ENCODE measurements around the gene MDM2. TPM values are rescaled to one million over a fixed set of nuclear protein-coding genes. Genes with fewer than 3 reads are reported as not detected.

Gene MDM2
- polyA plus RNA-seq, 1 of the 3 experiments (the other 2 are of a cell fraction): 21.5 TPM

- Histone ChIP-seq H3K4me1 (ENCODE audit: control insufficient read depth in 1 of 2, insufficient read depth in 2 of 2, low read depth in 1 of 2, low read length in 1 of 2) (no peaks in the 10 kb centered on the region), H3K27ac (ENCODE audit: low read depth in 2 of 2, low read length in 1 of 2) (peak overlapping the region in 1 of 2 experiments; percentile 65; a peak in 2 of 4 replicates), H3K79me2 (ENCODE audit: insufficient read depth) (peaks cover 78% of the 10 kb centered on the region), H3F3A (replicated peaks; ENCODE audit: insufficient read depth) (peaks cover 81% of the 10 kb centered on the region), H3K36me3 (replicated peaks in 1 of 2; ENCODE audit: control insufficient read depth in 1 of 2, insufficient read depth in 2 of 2, low read length in 1 of 2) (peaks cover 65 to 94% of the 10 kb centered on the region in 2 experiments), H3K9ac (no peak overlapping the region), H3K4me2 (no peak overlapping the region), H3K27me3 (ENCODE audit: insufficient read depth) (no peaks in the 10 kb centered on the region), H2AFZ (ENCODE audit: low read depth) (no peak overlapping the region), H3K9me3 (no peaks in the 10 kb centered on the region), H3K4me3 (ENCODE audit: low read depth in 2 of 2, low read length in 1 of 2) (no peak overlapping the region), H3K9me2 (no peaks in the 10 kb centered on the region), H4K20me1 (ENCODE audit: insufficient read depth) (peaks cover 96% of the 10 kb centered on the region)
- no peak for TF ChIP-seq USF1 (IDR thresholded peaks at IDR 0.05; ENCODE audit: borderline replicate concordance, low read depth)
- no peak for TF ChIP-seq MAX (IDR thresholded peaks at IDR 0.05; ENCODE audit: low read depth)
- TF ChIP-seq TEAD4 (IDR thresholded peaks at IDR 0.05; ENCODE audit: borderline replicate concordance, insufficient read depth): no peak
- no peak for TF ChIP-seq MXI1 (IDR thresholded peaks at IDR 0.05; ENCODE audit: low read depth, low read length)
- no peak for TF ChIP-seq NRF1 (IDR thresholded peaks at IDR 0.05; ENCODE audit: low read depth, low read length)
- no peak for TF ChIP-seq FOSL2 (IDR thresholded peaks at IDR 0.05; ENCODE audit: borderline replicate concordance, low read depth)
- TF ChIP-seq RCOR1 (IDR thresholded peaks at IDR 0.05; ENCODE audit: low read length): no peak
- no peak for TF ChIP-seq RXRA (IDR thresholded peaks at IDR 0.05; ENCODE audit: borderline replicate concordance, low read depth)
- no peak for TF ChIP-seq TCF12 (IDR thresholded peaks at IDR 0.05)
- no peak for TF ChIP-seq RFX5 (IDR thresholded peaks at IDR 0.05; ENCODE audit: low read length)
- TF ChIP-seq JUND (IDR thresholded peaks at IDR 0.05): no peak
- no peak for TF ChIP-seq TAF1 (IDR thresholded peaks at IDR 0.05; ENCODE audit: borderline replicate concordance, low read depth, low read length)
- no peak for TF ChIP-seq SMC3 (IDR thresholded peaks at IDR 0.05; ENCODE audit: low read depth, low read length)
- TF ChIP-seq FOXM1 (IDR thresholded peaks at IDR 0.05; ENCODE audit: low read depth): no peak
- no peak for TF ChIP-seq CTCF (IDR thresholded peaks at IDR 0.05)
- TF ChIP-seq GATA2 (CRISPR knock-in tag; IDR thresholded peaks at IDR 0.05): no peak
- no peak for TF ChIP-seq EZH2phosphoT487 (IDR thresholded peaks at IDR 0.05; ENCODE audit: borderline replicate concordance, low read depth)
- no peak for TF ChIP-seq YY1 (IDR thresholded peaks at IDR 0.05; ENCODE audit: low read depth)
- POLR2A ChIA-PET: no interaction called here
- WGBS (ENCODE audit: low lambda C conversion rate): 89% methylated on average over 5 of the region's 5 CpGs
- CTCF ChIA-PET: interaction anchor here (1.0 kb wide), 2 partner anchors 11 to 17 kb away, joined by 3 to 4 read pairs; no protein-coding TSS in a partner anchor
- DNase-seq: no peak
Observed at GRCh38 chr12:68827895-68828671, 20.1 kb downstream of the MDM2 start.

Measured in SK-N-SH (cell line).